Ishikawa (cell line): ENCODE data around the gene DCUN1D1.

Source experiments
- CREB1 ChIP-seq: IDR thresholded peaks from 2 replicates; pipeline ENCODE4 v1.6.1; 2012; ENCODE audit warnings: low read depth
- NFIC ChIP-seq: IDR thresholded peaks from 2 replicates; pipeline ENCODE4 v1.6.1; 2012
- RAD21 ChIP-seq: IDR thresholded peaks from 2 replicates; pipeline ENCODE4 v1.6.1; 2012; ENCODE audit warnings: low read depth
- TAF1 ChIP-seq: IDR thresholded peaks from 2 replicates; pipeline ENCODE4 v1.6.1; 2012; ENCODE audit warnings: low read depth, mild to moderate bottlenecking
- TCF12 ChIP-seq: IDR thresholded peaks from 2 replicates; pipeline ENCODE4 v1.6.1; 2012; ENCODE audit warnings: low read depth
- YY1 ChIP-seq: IDR thresholded peaks from 2 replicates; pipeline ENCODE4 v1.6.1; 2012; ENCODE audit warnings: low read depth
- TF ChIP-seq, protein P1 (sequence below): IDR thresholded peaks from 2 replicates; pipeline ENCODE4 v1.6.1; 2012; ENCODE audit warnings: low read depth, mild to moderate bottlenecking

- TF ChIP-seq TAF1 (no peak), CREB1 (no peak), YY1 (no peak), TCF12 (no peak), NFIC (no peak), RAD21 (no peak)
- TF ChIP-seq, protein P1, sequence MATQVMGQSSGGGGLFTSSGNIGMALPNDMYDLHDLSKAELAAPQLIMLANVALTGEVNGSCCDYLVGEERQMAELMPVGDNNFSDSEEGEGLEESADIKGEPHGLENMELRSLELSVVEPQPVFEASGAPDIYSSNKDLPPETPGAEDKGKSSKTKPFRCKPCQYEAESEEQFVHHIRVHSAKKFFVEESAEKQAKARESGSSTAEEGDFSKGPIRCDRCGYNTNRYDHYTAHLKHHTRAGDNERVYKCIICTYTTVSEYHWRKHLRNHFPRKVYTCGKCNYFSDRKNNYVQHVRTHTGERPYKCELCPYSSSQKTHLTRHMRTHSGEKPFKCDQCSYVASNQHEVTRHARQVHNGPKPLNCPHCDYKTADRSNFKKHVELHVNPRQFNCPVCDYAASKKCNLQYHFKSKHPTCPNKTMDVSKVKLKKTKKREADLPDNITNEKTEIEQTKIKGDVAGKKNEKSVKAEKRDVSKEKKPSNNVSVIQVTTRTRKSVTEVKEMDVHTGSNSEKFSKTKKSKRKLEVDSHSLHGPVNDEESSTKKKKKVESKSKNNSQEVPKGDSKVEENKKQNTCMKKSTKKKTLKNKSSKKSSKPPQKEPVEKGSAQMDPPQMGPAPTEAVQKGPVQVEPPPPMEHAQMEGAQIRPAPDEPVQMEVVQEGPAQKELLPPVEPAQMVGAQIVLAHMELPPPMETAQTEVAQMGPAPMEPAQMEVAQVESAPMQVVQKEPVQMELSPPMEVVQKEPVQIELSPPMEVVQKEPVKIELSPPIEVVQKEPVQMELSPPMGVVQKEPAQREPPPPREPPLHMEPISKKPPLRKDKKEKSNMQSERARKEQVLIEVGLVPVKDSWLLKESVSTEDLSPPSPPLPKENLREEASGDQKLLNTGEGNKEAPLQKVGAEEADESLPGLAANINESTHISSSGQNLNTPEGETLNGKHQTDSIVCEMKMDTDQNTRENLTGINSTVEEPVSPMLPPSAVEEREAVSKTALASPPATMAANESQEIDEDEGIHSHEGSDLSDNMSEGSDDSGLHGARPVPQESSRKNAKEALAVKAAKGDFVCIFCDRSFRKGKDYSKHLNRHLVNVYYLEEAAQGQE = no peak
Observed at GRCh38 chr3:183027276-183027675, 46.9 kb upstream of the DCUN1D1 start.
